SK-N-SH (cell line): ENCODE results near the gene LSS. TPM values are rescaled to one million over a fixed set of nuclear protein-coding genes. Genes with fewer than 3 reads are reported as not detected.

Source experiments
- CTCF ChIA-PET: fragments of 300-600, 350-600 bp; formaldehyde crosslinking; extraction: SDS; loops from one replicate; lab custom pipeline; 2021; lab: Yijun Ruan, JAX
- POLR2A ChIA-PET: fragments of 350-600 bp; sonication (Branson Sonifier 250); formaldehyde crosslinking; extraction: SDS; loops from one replicate; lab custom pipeline; 2020; ENCODE audit warnings: antibody characterized with exemption, inconsistent platforms; lab: Yijun Ruan, JAX
- DNase-seq: peaks from one replicate; pipeline ENCODE4 v3.0.0; 2012
- H2AFZ ChIP-seq: fragments of 200-600 bp; sonication (generic); 2 replicates; pipeline ENCODE4 v1.8.1; 2016; ENCODE audit warnings: antibody characterized with exemption, mild to moderate bottlenecking, low read depth
- H3F3A ChIP-seq: fragments of 200-600 bp; sonication (generic); replicated peaks from 2 replicates; pipeline ENCODE3; 2016; ENCODE audit warnings: antibody characterized with exemption, mild to moderate bottlenecking; ENCODE audit not compliant: insufficient read depth
- H3K27ac ChIP-seq, 2 experiments: fragments of 200-500 bp in 1 of 2; fragments of 200-600 bp in 1 of 2; sonication (Bioruptor generic) in 1 of 2; sonication (generic), shearing (Covaris generic) in 1 of 2; 2 replicates each; pipeline versions ENCODE4 v1.5.1 to v1.6.1; 2014 to 2016; ENCODE audit warnings: low read depth in 2 of 2, inconsistent platforms in 1 of 2, low read length in 1 of 2, mild to moderate bottlenecking in 1 of 2, mixed read lengths in 1 of 2
- H3K27me3 ChIP-seq: fragments of 200-600 bp; sonication (generic), shearing (Covaris generic); 2 replicates; pipeline ENCODE4 v1.6.1; 2016; ENCODE audit warnings: mixed run types; ENCODE audit not compliant: insufficient read depth
- H3K36me3 ChIP-seq, 2 experiments: fragments of 200-500 bp in 1 of 2; fragments of 200-600 bp in 1 of 2; sonication (Bioruptor generic) in 1 of 2; sonication (generic) in 1 of 2; replicated peaks in 1 of 2; 2 replicates each; pipeline versions ENCODE3 to v1.5.1; 2014 to 2016; ENCODE audit warnings: low read length in 1 of 2, mild to moderate bottlenecking in 1 of 2; ENCODE audit not compliant: insufficient read depth in 2 of 2, control insufficient read depth in 1 of 2
- H3K4me1 ChIP-seq, 2 experiments: fragments of 200-500 bp in 1 of 2; fragments of 200-600 bp in 1 of 2; sonication (Bioruptor generic) in 1 of 2; sonication (generic), shearing (Covaris generic) in 1 of 2; 2 replicates each; pipeline versions ENCODE4 v1.5.1 to v1.6.1; 2014 to 2016; ENCODE audit warnings: low read depth in 1 of 2, low read length in 1 of 2, mixed run types in 1 of 2; ENCODE audit not compliant: insufficient read depth in 2 of 2, control insufficient read depth in 1 of 2
- H3K4me2 ChIP-seq: fragments of 200-600 bp; sonication (generic), shearing (Covaris generic); 2 replicates; pipeline ENCODE4 v1.6.1; 2017; ENCODE audit warnings: mixed run types
- H3K4me3 ChIP-seq, 2 experiments: fragments of 200-500 bp in 1 of 2; fragments of 200-600 bp in 1 of 2; sonication (Bioruptor generic) in 1 of 2; sonication (generic), shearing (Covaris generic) in 1 of 2; 2 replicates each; pipeline versions ENCODE4 v1.5.1 to v1.8.1; 2014 to 2016; ENCODE audit warnings: low read depth in 2 of 2, inconsistent platforms in 1 of 2, low read length in 1 of 2, mild to moderate bottlenecking in 1 of 2, mixed read lengths in 1 of 2, moderate library complexity in 1 of 2
- H3K79me2 ChIP-seq: fragments of 200-600 bp; sonication (generic); 2 replicates; pipeline ENCODE4 v1.8.1; 2017; ENCODE audit warnings: mild to moderate bottlenecking; ENCODE audit not compliant: insufficient read depth
- H3K9ac ChIP-seq: fragments of 200-600 bp; sonication (generic); 2 replicates; pipeline ENCODE4 v1.6.1; 2017; ENCODE audit warnings: mixed run types
- H3K9me2 ChIP-seq: fragments of 200-600 bp; sonication (generic); 2 replicates; pipeline ENCODE4 v1.6.1; 2017; ENCODE audit warnings: mixed run types
- H3K9me3 ChIP-seq: fragments of 200-600 bp; sonication (generic); 2 replicates; pipeline ENCODE4 v1.6.1; 2017; ENCODE audit warnings: mixed run types, mild to moderate bottlenecking, moderate library complexity
- H4K20me1 ChIP-seq: fragments of 200-600 bp; sonication (generic); 2 replicates; pipeline ENCODE4 v1.6.1; 2017; ENCODE audit warnings: mild to moderate bottlenecking, mixed run types; ENCODE audit not compliant: insufficient read depth
- CHD2 ChIP-seq: fragments of 150-350 bp; IDR thresholded peaks from 2 replicates; pipeline ENCODE4 v1.6.1; 2018; ENCODE audit warnings: low read length; ENCODE audit not compliant: partially characterized antibody
- CTCF ChIP-seq: fragments of 200-600 bp; sonication (generic); IDR thresholded peaks from 2 replicates; pipeline ENCODE4 v1.6.1; 2017; ENCODE audit warnings: antibody characterized with exemption, mild to moderate bottlenecking, moderate library complexity
- EP300 ChIP-seq, 2 experiments: IDR thresholded peaks; 2 replicates each; pipeline versions ENCODE4 v1.4.0 to v1.6.1; 2012; ENCODE audit warnings: borderline replicate concordance in 1 of 2, low read depth in 1 of 2, low read length in 1 of 2
- FOXJ3 ChIP-seq: sonication (generic); formaldehyde crosslinking; IDR thresholded peaks from 2 replicates; pipeline ENCODE4 v1.5.1; 2020; ENCODE audit warnings: mild to moderate bottlenecking, missing genetic modification reagents
- GABPA ChIP-seq: IDR thresholded peaks from 2 replicates; pipeline ENCODE4 v1.4.0; 2012; ENCODE audit warnings: low read depth, mild to moderate bottlenecking
- GATA2 ChIP-seq: sonication (generic); formaldehyde crosslinking; IDR thresholded peaks from 2 replicates; pipeline ENCODE4 v1.5.0; 2020; ENCODE audit warnings: mild to moderate bottlenecking, missing genetic modification reagents
- IRF3 ChIP-seq: fragments of 150-350 bp; IDR thresholded peaks from 2 replicates; pipeline ENCODE4 v1.6.1; 2016; ENCODE audit warnings: mild to moderate bottlenecking, low read depth, low read length
- JUND ChIP-seq: IDR thresholded peaks from 2 replicates; pipeline ENCODE4 v1.4.0; 2012
- MEF2A ChIP-seq: IDR thresholded peaks from 2 replicates; pipeline ENCODE4 v1.4.0; 2012; ENCODE audit warnings: low read depth, borderline replicate concordance
- MXI1 ChIP-seq: IDR thresholded peaks from 2 replicates; pipeline ENCODE4 v1.6.1; 2012; ENCODE audit warnings: mild to moderate bottlenecking, low read depth, low read length, improper control_type of control experiment
- NFIC ChIP-seq: IDR thresholded peaks from 2 replicates; pipeline ENCODE4 v1.4.0; 2012; ENCODE audit warnings: borderline replicate concordance
- RAD21 ChIP-seq: IDR thresholded peaks from 2 replicates; pipeline ENCODE4 v1.6.1; 2012; ENCODE audit warnings: mild to moderate bottlenecking, low read length
- RFX5 ChIP-seq: IDR thresholded peaks from 2 replicates; pipeline ENCODE4 v1.6.1; 2012; ENCODE audit warnings: mild to moderate bottlenecking, improper control_type of control experiment, low read length
- RXRA ChIP-seq: IDR thresholded peaks from 2 replicates; pipeline ENCODE4 v1.4.0; 2012; ENCODE audit warnings: low read depth, mild to moderate bottlenecking, borderline replicate concordance
- SIN3A ChIP-seq: IDR thresholded peaks from 2 replicates; pipeline ENCODE4 v1.6.1; 2012; ENCODE audit warnings: low read depth, mild to moderate bottlenecking, low read length, moderate library complexity, borderline replicate concordance
- SMC3 ChIP-seq: IDR thresholded peaks from 2 replicates; pipeline ENCODE4 v1.6.1; 2012; ENCODE audit warnings: low read depth, low read length, improper control_type of control experiment
- TAF1 ChIP-seq: IDR thresholded peaks from 2 replicates; pipeline ENCODE4 v1.6.1; 2012; ENCODE audit warnings: low read depth, mild to moderate bottlenecking, low read length, moderate library complexity, borderline replicate concordance
- TCF12 ChIP-seq: IDR thresholded peaks from 2 replicates; pipeline ENCODE4 v1.4.0; 2012
- TEAD4 ChIP-seq: IDR thresholded peaks from 2 replicates; pipeline ENCODE4 v1.4.0; 2012; ENCODE audit warnings: mild to moderate bottlenecking, borderline replicate concordance; ENCODE audit not compliant: insufficient read depth
- USF2 ChIP-seq: fragments of 150-350 bp; IDR thresholded peaks from 2 replicates; pipeline ENCODE4 v1.6.1; 2017; ENCODE audit warnings: antibody characterized with exemption, low read length, low read depth, borderline replicate concordance
- whole genome bisulfite sequencing: methylation state at CpG from one replicate; pipeline ENCODE4 v1.1.6; 2017; ENCODE audit warnings: low lambda C conversion rate; 5-methylcytosine and 5-hydroxymethylcytosine counted together
- polyA plus RNA-seq, 3 experiments: library from polyadenylated mRNA; depleted of rRNA; stranded (reverse); fragments of >200 nt; gene quantifications; 2 replicates each; pipeline ENCODE4 v1.2.3, GENCODE V29; 2012

The LSS gene
- polyA plus RNA-seq, 1 of the 3 experiments (the other 2 are of a cell fraction): 38.7 TPM

- Histone ChIP-seq H4K20me1 (no peaks in the 10 kb centered on the region), H3K9me3 (no peaks in the 10 kb centered on the region), H3K79me2 (no peaks in the 10 kb centered on the region), H3K27ac (no peak overlapping the region; a peak in 1 of 4 replicates), H2AFZ (no peak overlapping the region), H3K9me2 (no peaks in the 10 kb centered on the region), H3K27me3 (no peaks in the 10 kb centered on the region)
- POLR2A ChIA-PET: interaction anchor here (0.5 to 1.5 kb wide), 3 partner anchors 10 to 182 kb away, joined by 3 read pairs; no protein-coding TSS in a partner anchor
- no peak for TF ChIP-seq GATA2 (CRISPR knock-in tag)
- peak; percentile 63 for TF ChIP-seq RAD21
- TF ChIP-seq IRF3: no peak
- no peak for TF ChIP-seq MXI1
- peak; percentile 75 for TF ChIP-seq CTCF
- TF ChIP-seq JUND: no peak
- peak; percentile 18 for TF ChIP-seq CHD2
- TF ChIP-seq USF2: no peak
- TF ChIP-seq SMC3: peak; percentile 30; the same call in 1 of the 2 replicates
- no peak for TF ChIP-seq TAF1
- TF ChIP-seq, all 33 proteins: peak for 4
- Histone ChIP-seq H3K4me1 (peaks cover 0 to 4% of the 10 kb centered on the region in 2 experiments; a peak in 2 of 4 replicates), H3K36me3 (no peaks in the 10 kb centered on the region), H3F3A (no peaks in the 10 kb centered on the region), H3K4me2 (no peak overlapping the region), H3K4me3 (no peak overlapping the region; a peak in 1 of 4 replicates), H3K9ac (no peak overlapping the region)
- CTCF ChIA-PET: interaction anchor here (0.5 to 1.9 kb wide), 25 partner anchors 10 to 486 kb away, joined by 3 to 15 read pairs (median 4); partner anchors contain the start of gene MCM3AP
- 46% methylated on average over 7 of the region's 33 CpGs for WGBS
- peak; percentile 92 for DNase-seq
These were observed 75.1 kb downstream of the LSS start for GRCh38 chr21:46153247-46154154.

- Histone ChIP-seq H2AFZ (no peak overlapping the region), H3K36me3 (no peaks in the 10 kb centered on the region), H3K79me2 (no peaks in the 10 kb centered on the region), H3K9me2 (no peaks in the 10 kb centered on the region), H3K27me3 (no peaks in the 10 kb centered on the region), H3K4me3 (no peak overlapping the region; a peak in 1 of 4 replicates), H3K4me1 (peaks cover 0 to 4% of the 10 kb centered on the region in 2 experiments; a peak in 2 of 4 replicates), H4K20me1 (no peaks in the 10 kb centered on the region), H3K27ac (no peak overlapping the region), H3F3A (no peaks in the 10 kb centered on the region), H3K4me2 (no peak overlapping the region), H3K9me3 (no peaks in the 10 kb centered on the region), H3K9ac (no peak overlapping the region)
- WGBS: 30% methylated on average over 2 of the region's 18 CpGs
- no peak for DNase-seq
- ChIA-PET POLR2A (interaction anchor here (0.5 to 1.5 kb wide), 2 partner anchors 10 to 106 kb away, joined by 3 read pairs; no protein-coding TSS in a partner anchor), CTCF (interaction anchor here (0.8 to 1.9 kb wide), 22 partner anchors 9 to 487 kb away, joined by 3 to 15 read pairs (median 4); partner anchors contain the start of gene MCM3AP)
- TF ChIP-seq RXRA: no peak
- TF ChIP-seq TCF12: no peak
- no peak for TF ChIP-seq TEAD4
- TF ChIP-seq FOXJ3: no peak
- TF ChIP-seq EP300 (IDR thresholded peaks at IDR 0.05; ENCODE audit: borderline replicate concordance in 1 of 2, low read depth in 1 of 2, low read length in 1 of 2): no peak
- TF ChIP-seq GABPA: no peak
- TF ChIP-seq GATA2 (CRISPR knock-in tag): no peak
- no peak for TF ChIP-seq NFIC
- no peak for TF ChIP-seq RAD21
- no peak for TF ChIP-seq SIN3A
- no peak for TF ChIP-seq RFX5
- TF ChIP-seq MEF2A: no peak
These were observed 75.7 kb downstream of the LSS start for GRCh38 chr21:46152927-46153246.
